SIG-M5 treated with dmso at 0.1 percent for 504 hours (cell line): Measurements from ENCODE around the gene HECW1.

Experiments
- DNase-seq: peaks from one replicate; lab custom pipeline; 2025; ENCODE audit not compliant: unreplicated experiment; lab: John Stamatoyannopoulos, UW

Gene HECW1

GRCh38 chr7:43487731-43488073 lies 375.3 kb downstream of the HECW1 start:
- DNase-seq, result no peak

- DNase-seq, result no peak
Measured at GRCh38 chr7:43489257-43489656, 376.8 kb downstream of the HECW1 start.

GRCh38 chr7:43490016-43490415 lies 377.6 kb downstream of the HECW1 start:
- DNase-seq, result peak; percentile 32

- no peak for DNase-seq
Measured at GRCh38 chr7:43491123-43491522, 378.7 kb downstream of the HECW1 start.

- no peak for DNase-seq
Measured at GRCh38 chr7:43491984-43492383, 379.5 kb downstream of the HECW1 start.

GRCh38 chr7:43492896-43493295 lies 380.4 kb downstream of the HECW1 start:
- no peak for DNase-seq

GRCh38 chr7:43495572-43495971 lies 383.1 kb downstream of the HECW1 start:
- DNase-seq, result no peak

- DNase-seq, result no peak
Measured at GRCh38 chr7:43496596-43496995, 384.1 kb downstream of the HECW1 start.

- no peak for DNase-seq
Measured at GRCh38 chr7:43501870-43502269, 389.4 kb downstream of the HECW1 start.

GRCh38 chr7:43502941-43503340 lies 390.5 kb downstream of the HECW1 start:
- DNase-seq, result no peak

GRCh38 chr7:43505412-43505811 lies 393.0 kb downstream of the HECW1 start:
- no peak for DNase-seq

- DNase-seq, result no peak
Measured at GRCh38 chr7:43506460-43506859, 394.0 kb downstream of the HECW1 start.

GRCh38 chr7:43508461-43508860 lies 396.0 kb downstream of the HECW1 start:
- no peak for DNase-seq

- no peak for DNase-seq
Measured at GRCh38 chr7:43509906-43510305, 397.5 kb downstream of the HECW1 start.

GRCh38 chr7:43511029-43511428 lies 398.6 kb downstream of the HECW1 start:
- no peak for DNase-seq

GRCh38 chr7:43511769-43512515 lies 399.5 kb downstream of the HECW1 start:
- DNase-seq, result no peak

- no peak for DNase-seq
Measured at GRCh38 chr7:43513251-43513650, 400.8 kb downstream of the HECW1 start.

- peak; percentile 24 for DNase-seq
Measured at GRCh38 chr7:43516581-43517342, 404.3 kb downstream of the HECW1 start.

GRCh38 chr7:43517464-43517863 lies 405.0 kb downstream of the HECW1 start:
- no peak for DNase-seq

- DNase-seq, result no peak
Measured at GRCh38 chr7:43520201-43520600, 407.8 kb downstream of the HECW1 start.

GRCh38 chr7:43522406-43523156 lies 410.1 kb downstream of the HECW1 start:
- DNase-seq, result no peak
